Caco-2 (cell line): ENCODE measurements around the gene ZNF76. TPM values are rescaled to one million over a fixed set of nuclear protein-coding genes. Genes with fewer than 3 reads are reported as not detected.

Experiments used
- BruUV-seq: library from RNA; stranded (reverse); fragments of 400-500 nt; replicated peaks from 2 replicates; lab custom pipeline; 2021; lab: Mats Ljungman, UMichigan
- CTCF ChIA-PET: fragments of 300-600 bp; sonication (Branson Sonifier 250); formaldehyde crosslinking; loops from one replicate; lab custom pipeline; 2022; ENCODE audit warnings: antibody characterized with exemption; lab: Charles Lee
- POLR2A ChIA-PET: fragments of 300-600 bp; sonication (Branson Sonifier 250); formaldehyde crosslinking; loops from one replicate; lab custom pipeline; 2022; ENCODE audit warnings: antibody characterized with exemption; lab: Charles Lee
- DNase-seq, 2 experiments: peaks; one replicate each; pipeline versions ENCODE4 v3.0.0 to v3.0.0-alpha.2; 2020 to 2022
- H3K27me3 ChIP-seq: replicated peaks from 2 replicates; pipeline ENCODE4 v1.6.0; 2011; ENCODE audit warnings: low read length; ENCODE audit not compliant: control insufficient read depth, insufficient read depth
- H3K36me3 ChIP-seq: 2 replicates; pipeline ENCODE4 v1.5.1; 2011; ENCODE audit warnings: low read length; ENCODE audit not compliant: control insufficient read depth, insufficient read depth
- H3K4me1 ChIP-seq: fragments of 250-450 bp; sonication (Bioruptor Pico); 2 replicates; pipeline ENCODE4 v1.5.1; 2020; ENCODE audit warnings: mild to moderate bottlenecking
- H3K4me3 ChIP-seq: 2 replicates; pipeline ENCODE4 v1.5.1; 2011; ENCODE audit warnings: low read depth, mild to moderate bottlenecking, control low read depth, low read length
- H3K9me3 ChIP-seq: fragments of 250-450 bp; sonication (Bioruptor Pico); 2 replicates; pipeline ENCODE4 v1.5.1; 2020; ENCODE audit warnings: mild to moderate bottlenecking, moderate library complexity
- H3K27ac Mint-ChIP-seq: one replicate; pipeline ENCODE4 v1.8.0; 2022; ENCODE audit warnings: mixed read lengths; ENCODE audit not compliant: unreplicated experiment
- H3K27me3 Mint-ChIP-seq: one replicate; pipeline ENCODE4 v1.8.0; 2022; ENCODE audit warnings: mixed read lengths; ENCODE audit not compliant: insufficient read depth, unreplicated experiment
- H3K36me3 Mint-ChIP-seq: one replicate; pipeline ENCODE4 v1.8.0; 2022; ENCODE audit warnings: mild to moderate bottlenecking, mixed read lengths; ENCODE audit not compliant: insufficient read depth, unreplicated experiment
- H3K4me1 Mint-ChIP-seq: one replicate; pipeline ENCODE4 v1.8.0; 2022; ENCODE audit warnings: low read depth, mixed read lengths; ENCODE audit not compliant: unreplicated experiment
- H3K4me3 Mint-ChIP-seq: one replicate; pipeline ENCODE4 v1.8.0; 2022; ENCODE audit warnings: mild to moderate bottlenecking, moderate library complexity, mixed read lengths; ENCODE audit not compliant: unreplicated experiment
- H3K9me3 Mint-ChIP-seq: one replicate; pipeline ENCODE4 v1.8.0; 2022; ENCODE audit warnings: mixed read lengths; ENCODE audit not compliant: unreplicated experiment
- CTCF ChIP-seq, 2 experiments: fragments of 200-600 bp in 1 of 2; IDR thresholded peaks; 1 replicate in 1 of 2; 2 replicates in 1 of 2; pipeline versions ENCODE4 v1.5.1 to v1.8.0; 2011 to 2022; ENCODE audit warnings: antibody characterized with exemption in 1 of 2, control low read depth in 1 of 2, inconsistent platforms in 1 of 2, low read depth in 1 of 2, low read length in 1 of 2, mild to moderate bottlenecking in 1 of 2, moderate library complexity in 1 of 2; ENCODE audit not compliant: insufficient read depth in 1 of 2, severe bottlenecking in 1 of 2, unreplicated experiment in 1 of 2
- intact Hi-C: fragments of 100-400 bp; cut with micrococcal nuclease; formaldehyde crosslinking; loops from one replicate; pipeline ENCODE4 v1.10.0; 2022; ENCODE audit not compliant: unreplicated experiment
- total RNA-seq: library from RNA; stranded (reverse); gene quantifications from 2 replicates; pipeline ENCODE4 v1.2.3, GENCODE V29; 2022

ZNF76 gene
- total RNA-seq, 1 experiment from 2014 or later = 22.7 TPM

- ChIA-PET POLR2A (no interaction called here), CTCF (no interaction called here)
- no peak overlapping the region for H3K27ac Mint-ChIP-seq
- no TSS peak for BruUV-seq
- H3K4me3 Mint-ChIP-seq = no peak overlapping the region
- H3K27me3 Mint-ChIP-seq = no peaks in the 10 kb centered on the region
- Histone ChIP-seq H3K4me3 (no peak overlapping the region), H3K9me3 (no peaks in the 10 kb centered on the region), H3K36me3 (no peaks in the 10 kb centered on the region; the same call in 1 of the 2 replicates), H3K27me3 (no peaks in the 10 kb centered on the region), H3K4me1 (no peaks in the 10 kb centered on the region)
- H3K36me3 Mint-ChIP-seq = no peaks in the 10 kb centered on the region
- intact Hi-C loops = no loop called here
- no peak for TF ChIP-seq CTCF (IDR thresholded peaks at IDR 0.05; ENCODE audit: insufficient read depth in 1 of 2, low read depth in 1 of 2, low read length in 1 of 2, severe bottlenecking in 1 of 2, unreplicated experiment in 1 of 2)
- no peak for DNase-seq
- no peaks in the 10 kb centered on the region for H3K9me3 Mint-ChIP-seq
- H3K4me1 Mint-ChIP-seq = no peaks in the 10 kb centered on the region
Measured at GRCh38 chr6:35280903-35281302, 21.4 kb downstream of the ZNF76 start.

- no peaks in the 10 kb centered on the region for H3K36me3 Mint-ChIP-seq
- H3K4me1 Mint-ChIP-seq = no peaks in the 10 kb centered on the region
- H3K27me3 Mint-ChIP-seq = no peaks in the 10 kb centered on the region
- H3K27me3 ChIP-seq = no peaks in the 10 kb centered on the region
- TF ChIP-seq CTCF (IDR thresholded peaks at IDR 0.05; ENCODE audit: insufficient read depth in 1 of 2, low read depth in 1 of 2, low read length in 1 of 2, severe bottlenecking in 1 of 2, unreplicated experiment in 1 of 2) = no peak
- BruUV-seq = no TSS peak
- CTCF ChIA-PET = no interaction called here
- no peaks in the 10 kb centered on the region for H3K9me3 Mint-ChIP-seq
- no peak overlapping the region for H3K27ac Mint-ChIP-seq
- intact Hi-C loops = no loop called here
- no peaks in the 10 kb centered on the region for H3K4me1 ChIP-seq
- POLR2A ChIA-PET = no interaction called here
- H3K4me3 ChIP-seq = no peak overlapping the region
- no peaks in the 10 kb centered on the region; the same call in none of the 2 replicates for H3K36me3 ChIP-seq
- no peak overlapping the region for H3K4me3 Mint-ChIP-seq
- DNase-seq = no peak
- no peaks in the 10 kb centered on the region for H3K9me3 ChIP-seq
Measured at GRCh38 chr6:35282472-35282871, 22.9 kb downstream of the ZNF76 start.

DNA sequence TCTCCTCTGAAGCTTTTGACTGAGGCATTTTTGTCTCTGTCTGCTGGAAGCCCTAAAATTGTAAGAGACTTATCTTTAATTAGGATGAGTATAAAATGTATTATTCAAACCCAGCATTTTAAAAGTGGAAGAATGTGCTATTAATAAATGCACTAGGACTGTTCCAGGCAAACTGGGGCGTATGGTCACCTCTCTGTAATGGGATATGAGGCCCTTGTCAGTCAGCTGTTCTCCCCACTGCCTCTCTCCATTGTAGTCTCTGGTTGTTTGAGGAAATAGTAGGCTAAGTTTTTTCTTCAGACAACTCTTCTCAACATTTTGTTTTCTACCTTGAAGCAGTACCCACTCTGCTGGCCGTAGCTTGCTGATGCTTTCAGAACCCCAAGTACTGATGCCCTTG lies 23.8 kb downstream of the ZNF76 start:
- Mint-ChIP-seq H3K27me3 (no peaks in the 10 kb centered on the region), H3K27ac (no peak overlapping the region), H3K36me3 (no peaks in the 10 kb centered on the region), H3K9me3 (no peaks in the 10 kb centered on the region), H3K4me3 (no peak overlapping the region), H3K4me1 (no peaks in the 10 kb centered on the region)
- intact Hi-C loops = no loop called here
- Histone ChIP-seq H3K4me3 (no peak overlapping the region), H3K27me3 (no peaks in the 10 kb centered on the region), H3K36me3 (no peaks in the 10 kb centered on the region; the same call in none of the 2 replicates), H3K4me1 (no peaks in the 10 kb centered on the region), H3K9me3 (no peaks in the 10 kb centered on the region)
- ChIA-PET CTCF (interaction anchor here (0.6 kb wide), 1 partner anchor 710 kb away, joined by 3 read pairs; no protein-coding TSS in a partner anchor), POLR2A (no interaction called here)
- no TSS peak for BruUV-seq
- no peak for DNase-seq
- TF ChIP-seq CTCF (IDR thresholded peaks at IDR 0.05; ENCODE audit: insufficient read depth in 1 of 2, low read depth in 1 of 2, low read length in 1 of 2, severe bottlenecking in 1 of 2, unreplicated experiment in 1 of 2) = no peak
